NCI-H2227 (cell line): ENCODE results near the gene CYB5RL.
"Not testable (repeated sequence)": the region's sequence is repeated elsewhere in the genome, so short reads cannot be mapped to it uniquely, and the experiment has no call there.

Source experiments
- DNase-seq: peaks from one replicate; lab custom pipeline; 2025; ENCODE audit not compliant: unreplicated experiment; lab: John Stamatoyannopoulos, UW

Gene CYB5RL

GRCh38 chr1:54199765-54200518, at the start of gene CYB5RL, which contains the start of gene MRPL37:
TSS of gene CYB5RL (minus strand) at chr1:54200030. CDS start at chr1:54195616, 4,414 bp downstream.
TSS of gene MRPL37 (plus strand) at chr1:54200167. CDS start at chr1:54200244, 77 bp downstream.
- DNase-seq, result peak; percentile 98

- no peak for DNase-seq
Observed at GRCh38 chr1:54248966-54249365, 49.1 kb upstream of the CYB5RL start.

DNA sequence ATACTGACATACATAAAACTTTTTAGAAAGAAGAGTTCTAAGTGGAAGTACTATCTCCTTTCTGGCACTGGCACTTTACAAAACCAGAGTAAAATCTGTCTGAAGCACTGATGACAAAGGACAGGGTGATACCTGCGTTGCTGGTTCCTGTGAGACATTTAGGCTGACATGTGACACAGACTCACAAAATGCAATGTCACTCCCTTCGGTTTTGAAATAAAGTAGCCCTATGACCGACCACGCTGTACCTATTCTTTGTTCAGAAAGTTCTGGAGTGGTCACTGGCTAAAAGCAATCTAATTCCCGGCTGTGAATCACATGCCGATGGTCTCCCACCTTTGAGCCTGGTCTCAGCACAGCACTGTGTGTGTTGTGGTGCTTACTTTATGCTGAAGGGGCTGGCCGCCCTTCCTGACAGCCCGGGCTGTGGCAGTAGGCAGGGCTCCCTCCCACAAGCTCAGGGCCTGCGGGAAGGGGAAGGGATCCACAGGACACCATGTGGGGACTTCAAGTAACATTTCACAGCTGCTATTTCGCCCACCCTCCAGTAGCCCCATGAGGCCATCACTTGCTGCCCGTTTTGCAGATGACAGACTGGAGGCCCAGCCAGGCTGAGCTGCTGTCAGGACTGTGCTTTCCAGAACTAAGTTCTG, 48.2 kb upstream of the CYB5RL start:
- no peak for DNase-seq

GRCh38 chr1:54246116-54246721, 46.4 kb upstream of the CYB5RL start:
- no peak for DNase-seq

GRCh38 chr1:54245501-54245900, 45.7 kb upstream of the CYB5RL start:
- DNase-seq, result no peak

DNA sequence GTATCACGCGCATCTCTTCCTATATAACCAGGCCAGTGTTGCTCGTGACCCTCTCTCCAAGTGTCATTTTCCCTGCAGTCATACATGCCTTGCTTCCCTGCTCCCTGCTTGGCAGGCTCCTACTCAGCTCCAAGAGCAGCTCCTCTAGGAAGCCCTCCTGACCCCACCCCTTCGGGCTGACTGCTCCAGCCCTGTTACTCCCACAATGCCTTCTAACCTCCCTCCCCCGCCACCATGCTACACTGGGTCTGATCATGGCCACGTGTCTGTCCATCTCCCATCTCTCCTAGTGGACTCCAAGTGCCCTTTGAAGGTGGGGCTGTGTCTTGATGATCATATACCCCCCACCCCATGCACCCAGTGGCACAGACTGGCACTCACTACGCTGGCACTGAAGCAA, 44.8 kb upstream of the CYB5RL start:
- no peak for DNase-seq

GRCh38 chr1:54243022-54243421, 43.2 kb upstream of the CYB5RL start:
- no peak for DNase-seq

DNA sequence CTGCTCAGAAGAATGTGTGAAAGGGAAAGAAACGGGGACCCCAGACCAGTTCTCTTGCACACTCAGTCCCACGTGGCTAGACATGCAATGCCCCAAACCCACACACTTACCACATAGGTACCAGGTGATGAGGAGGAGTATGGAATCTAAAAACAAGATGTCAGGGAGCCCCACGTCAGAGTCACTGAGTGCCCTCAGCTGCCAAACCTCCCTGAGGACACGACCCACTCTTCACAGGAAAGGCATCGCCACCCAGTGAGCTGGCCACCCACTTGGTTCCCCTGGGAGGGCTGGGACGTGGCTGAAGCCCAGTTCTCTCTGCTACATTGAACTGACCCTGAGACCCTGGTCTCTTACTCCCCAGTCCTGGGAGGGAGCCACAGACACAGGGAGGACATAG, 41.5 kb upstream of the CYB5RL start:
- DNase-seq, result no peak

DNA sequence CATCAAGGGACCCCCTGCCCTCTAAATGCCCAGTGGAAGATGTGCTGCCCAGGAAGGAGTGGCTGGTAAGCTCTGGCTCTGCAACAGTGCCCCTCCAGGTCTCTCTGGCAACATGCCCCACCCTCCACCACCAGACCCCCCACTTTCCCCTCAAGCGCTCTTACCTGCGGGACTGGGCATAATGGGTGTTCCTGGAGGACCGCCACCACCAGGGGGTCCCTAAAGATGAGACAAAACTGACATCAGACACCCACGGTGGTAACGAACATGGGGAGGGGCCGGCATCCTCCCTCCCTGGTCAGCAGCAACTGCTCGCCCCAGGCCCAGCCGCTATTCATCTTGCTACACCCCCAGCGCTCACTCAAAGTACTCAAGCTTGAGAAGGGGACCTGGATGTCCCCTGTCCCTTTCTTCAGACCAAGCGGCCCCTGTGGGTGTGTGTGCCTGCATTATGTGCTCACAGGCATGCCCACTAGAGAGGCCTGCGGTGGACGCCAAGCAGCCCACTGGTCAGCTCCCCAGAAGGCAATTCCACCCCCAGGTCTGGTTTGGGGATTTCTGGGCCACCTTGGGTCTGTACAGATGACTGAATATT, 41.0 kb upstream of the CYB5RL start:
- DNase-seq, result no peak

- no peak for DNase-seq
Observed at GRCh38 chr1:54239631-54240031, 39.8 kb upstream of the CYB5RL start.

- DNase-seq, result no peak
Observed at GRCh38 chr1:54239035-54239383, 39.2 kb upstream of the CYB5RL start.

- DNase-seq, result no peak
Observed at GRCh38 chr1:54238353-54239034, 38.7 kb upstream of the CYB5RL start.

DNA sequence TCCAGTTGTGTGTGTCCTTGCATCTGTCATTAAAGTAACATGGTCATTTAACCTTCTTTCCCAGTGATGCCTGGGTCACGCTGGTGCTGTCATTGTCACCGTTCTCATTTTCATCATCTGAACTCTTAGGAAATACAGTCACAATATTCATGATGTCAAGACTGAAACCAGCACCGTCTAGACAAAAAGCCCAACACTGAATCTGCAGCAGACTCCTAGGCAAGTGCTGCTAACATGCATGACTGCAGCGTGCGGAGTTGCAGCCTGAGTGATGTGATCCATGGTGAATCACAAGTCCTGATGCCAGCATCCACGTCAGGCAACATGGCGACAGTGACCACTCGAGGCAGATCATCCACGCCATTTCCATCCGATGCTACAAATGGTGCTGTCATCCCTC, 37.8 kb upstream of the CYB5RL start:
- DNase-seq, result no peak

- no peak for DNase-seq
Observed at GRCh38 chr1:54234284-54234683, 34.5 kb upstream of the CYB5RL start.

DNA sequence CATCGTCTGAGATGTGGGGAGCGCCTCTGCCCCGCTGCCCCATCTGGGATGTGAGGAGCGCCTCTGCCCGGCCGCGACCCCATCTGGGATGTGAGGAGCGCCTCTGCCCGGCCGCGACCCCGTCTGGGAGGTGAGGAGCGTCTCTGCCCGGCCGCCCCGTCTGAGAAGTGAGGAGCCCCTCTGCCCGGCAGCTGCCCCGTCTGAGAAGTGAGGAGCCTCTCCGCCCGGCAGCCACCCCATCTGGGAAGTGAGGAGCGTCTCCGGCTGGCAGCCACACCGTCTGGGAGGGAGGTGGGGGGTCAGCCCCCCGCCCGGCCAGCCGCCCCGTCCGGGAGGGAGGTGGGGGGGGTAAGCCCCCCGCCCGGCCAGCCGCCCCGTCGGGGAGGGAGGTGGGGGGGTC, 33.4 kb upstream of the CYB5RL start:
- DNase-seq, result not testable (repeated sequence)

DNA sequence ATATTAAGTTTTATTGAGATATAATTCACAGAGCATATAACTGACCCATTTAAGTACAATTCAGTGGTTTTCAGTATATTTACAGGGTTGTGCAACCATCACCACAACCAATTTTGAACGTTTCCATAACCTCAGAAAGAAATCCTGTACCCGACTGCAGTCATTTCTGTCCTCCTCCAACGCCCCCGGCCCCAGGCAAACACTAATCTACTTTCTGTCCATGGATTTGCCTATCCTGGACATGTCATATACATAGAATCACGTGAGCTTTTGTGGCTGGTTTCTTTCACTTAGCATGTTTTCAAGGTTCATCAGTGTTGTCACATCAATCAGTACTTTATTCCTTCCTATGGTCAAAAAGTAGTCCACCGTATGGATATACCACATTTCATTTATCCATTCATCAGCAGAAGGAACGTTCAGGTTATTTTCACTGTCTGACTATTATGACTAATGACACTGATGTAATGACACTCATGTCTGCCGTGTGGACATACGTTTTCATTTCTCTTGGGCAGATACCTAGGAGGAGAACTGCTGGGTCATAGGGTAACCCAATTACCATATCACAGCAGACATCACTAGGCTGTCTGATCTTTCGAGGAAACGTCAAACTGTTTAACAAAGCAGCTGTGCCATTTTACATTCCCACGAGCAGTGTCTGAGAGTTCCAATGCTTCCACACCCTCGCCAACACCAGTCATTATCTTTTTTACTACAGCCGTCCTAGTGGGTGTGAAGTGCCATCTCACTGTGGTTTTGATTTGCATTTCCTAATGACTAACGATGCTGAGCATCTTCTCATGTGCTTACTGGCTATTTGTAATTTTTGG, 30.9 kb upstream of the CYB5RL start:
- no peak for DNase-seq

DNA sequence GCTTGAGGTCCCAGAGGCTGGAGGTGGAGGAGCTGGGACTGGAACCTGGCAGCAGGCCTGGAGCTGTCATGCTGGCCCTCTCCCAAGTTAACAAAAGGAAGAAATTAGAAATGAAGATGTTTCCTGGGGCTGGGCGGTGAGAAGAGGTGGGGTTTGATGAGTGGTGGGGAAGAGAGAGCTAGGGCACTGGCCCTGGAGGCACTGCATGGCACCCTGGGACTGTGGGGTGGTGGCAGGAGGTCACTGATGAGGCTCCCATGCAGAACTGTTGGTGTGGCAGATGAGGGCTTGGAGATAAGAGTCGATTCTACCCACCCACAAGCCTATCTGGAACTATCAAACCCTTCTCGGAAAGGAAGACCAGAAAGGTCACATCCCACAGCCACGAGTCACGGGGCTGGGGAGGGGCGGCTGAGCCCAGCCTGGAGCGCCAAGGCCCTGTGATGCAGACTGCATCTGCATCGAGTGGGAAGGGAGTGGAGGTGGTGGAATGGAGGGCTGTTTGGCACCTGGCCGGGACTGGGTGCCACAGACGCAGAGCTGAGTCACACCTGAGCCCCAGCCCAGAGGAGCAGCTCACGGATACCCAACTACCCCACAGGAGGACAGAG, 29.6 kb upstream of the CYB5RL start:
- DNase-seq, result no peak

DNA sequence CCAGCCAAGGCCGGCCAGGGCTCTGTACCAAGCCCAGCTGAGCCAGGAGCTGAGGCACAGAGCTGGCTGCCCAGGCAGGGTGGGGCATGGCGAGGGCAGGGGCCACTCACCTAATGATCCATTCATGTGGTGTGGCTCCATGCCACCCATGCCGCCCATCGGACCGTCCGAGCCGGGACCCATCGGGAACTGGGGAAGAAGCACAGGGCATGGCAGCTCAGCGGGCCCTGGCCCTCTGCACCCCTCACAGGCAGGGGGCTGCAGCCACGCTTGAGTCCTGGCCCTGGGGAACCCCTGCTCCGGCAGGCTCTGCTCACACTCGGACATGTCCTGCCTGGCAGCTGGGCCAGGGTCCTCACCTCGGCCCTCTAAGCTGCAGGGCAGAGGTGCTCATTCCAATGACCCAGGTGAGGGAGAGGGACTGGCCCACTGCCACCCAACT, 28.8 kb upstream of the CYB5RL start:
- no peak for DNase-seq

DNA sequence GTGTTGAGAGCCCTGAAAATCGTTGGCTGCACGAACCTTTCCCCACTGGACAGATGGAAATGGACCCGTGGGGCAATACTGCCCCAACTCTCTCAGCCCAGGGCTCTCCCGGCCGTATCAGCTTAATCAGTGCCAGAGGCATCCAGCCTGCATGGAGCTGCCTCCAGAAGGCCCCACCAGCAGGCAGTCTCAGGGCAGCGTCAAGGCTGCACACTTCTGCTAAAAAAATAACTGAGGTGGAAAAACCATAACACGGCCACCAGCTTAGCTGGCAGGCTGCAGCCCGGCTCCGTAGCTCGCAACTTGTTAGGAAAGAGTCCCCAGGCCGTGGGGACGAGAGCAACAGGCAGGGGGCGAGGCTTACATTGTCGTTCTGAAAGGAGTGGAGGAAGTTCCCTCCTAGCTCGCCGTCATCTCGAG, 28.1 kb upstream of the CYB5RL start:
- no peak for DNase-seq

GRCh38 chr1:54227091-54227602, 27.3 kb upstream of the CYB5RL start:
- DNase-seq, result peak; percentile 12
